GM10847 (cell line): Measurements from ENCODE around the gene ASTN2.

ENCODE experiments used
- POLR2A ChIP-seq: IDR thresholded peaks from 2 replicates; pipeline ENCODE4 v1.6.1; 2011; ENCODE audit not compliant: insufficient read length; ENCODE audit errors: extremely low read depth

ASTN2 gene

GRCh38 chr9:116390303-116391228 lies 1024.3 kb downstream of the ASTN2 start:
- TF ChIP-seq POLR2A = no peak

GRCh38 chr9:116389541-116390302 lies 1025.1 kb downstream of the ASTN2 start:
- TF ChIP-seq POLR2A = no peak

GRCh38 chr9:116387934-116388698 lies 1026.7 kb downstream of the ASTN2 start:
- TF ChIP-seq POLR2A = no peak

- no peak for TF ChIP-seq POLR2A
These were observed 1030.9 kb downstream of the ASTN2 start for GRCh38 chr9:116383936-116384335.

GRCh38 chr9:116383133-116383532 lies 1031.7 kb downstream of the ASTN2 start:
- no peak for TF ChIP-seq POLR2A

- no peak for TF ChIP-seq POLR2A
These were observed 1032.8 kb downstream of the ASTN2 start for GRCh38 chr9:116382053-116382452.

- no peak for TF ChIP-seq POLR2A
These were observed 1033.5 kb downstream of the ASTN2 start for GRCh38 chr9:116381350-116381749.

- no peak for TF ChIP-seq POLR2A
These were observed 1034.3 kb downstream of the ASTN2 start for GRCh38 chr9:116380496-116380995.

GRCh38 chr9:116379821-116380220 lies 1035.0 kb downstream of the ASTN2 start:
- TF ChIP-seq POLR2A = no peak

GRCh38 chr9:116378873-116379272 lies 1036.0 kb downstream of the ASTN2 start:
- TF ChIP-seq POLR2A = no peak

GRCh38 chr9:116377179-116377798 lies 1037.6 kb downstream of the ASTN2 start:
- TF ChIP-seq POLR2A = no peak
